NCI-H2029 (cell line): ENCODE results near the gene GFRA3.
A peak's percentile ranks its signal among the peaks of the same experiment; 100 is the strongest.
"Not testable (repeated sequence)": the region's sequence is repeated elsewhere in the genome, so short reads cannot be mapped to it uniquely, and the experiment has no call there.

Experiments
- DNase-seq: peaks from one replicate; lab custom pipeline; 2025; lab: John Stamatoyannopoulos, UW

Gene GFRA3

GRCh38 chr5:138274189-138274853 is at the start of gene GFRA3:
GFRA3 (minus strand) TSS chr5:138274621; CDS start chr5:138274424, 197 bp downstream.
- no peak for DNase-seq

GRCh38 chr5:138318211-138318610 is 43.8 kb upstream of the GFRA3 start:
- not testable (repeated sequence) for DNase-seq

DNA sequence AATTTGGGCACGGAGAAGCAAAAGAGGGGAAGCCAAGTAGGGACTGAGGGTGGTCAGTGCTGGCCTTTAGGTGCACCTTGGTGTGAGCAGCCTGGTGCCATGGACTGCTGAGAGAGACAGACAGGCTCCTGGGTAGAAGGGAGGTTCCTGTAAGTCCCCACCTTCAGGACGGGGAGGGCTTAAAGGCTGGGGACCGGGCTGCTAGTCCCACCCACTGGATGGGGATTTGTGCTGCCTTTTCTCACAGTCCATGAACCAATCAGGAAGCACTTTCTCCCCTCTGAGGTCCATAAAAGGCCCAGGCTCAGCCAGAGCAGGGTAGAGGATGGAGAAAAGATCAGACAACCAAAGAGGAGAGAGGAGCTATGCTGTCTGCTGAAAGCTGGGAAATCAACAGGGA is 41.9 kb upstream of the GFRA3 start:
- DNase-seq = no peak

GRCh38 chr5:138315751-138316278 is 41.4 kb upstream of the GFRA3 start:
- no peak for DNase-seq

GRCh38 chr5:138305797-138306196 is 31.4 kb upstream of the GFRA3 start:
- peak; percentile 56 for DNase-seq

GRCh38 chr5:138303372-138303771 is 29.0 kb upstream of the GFRA3 start:
- no peak for DNase-seq

DNA sequence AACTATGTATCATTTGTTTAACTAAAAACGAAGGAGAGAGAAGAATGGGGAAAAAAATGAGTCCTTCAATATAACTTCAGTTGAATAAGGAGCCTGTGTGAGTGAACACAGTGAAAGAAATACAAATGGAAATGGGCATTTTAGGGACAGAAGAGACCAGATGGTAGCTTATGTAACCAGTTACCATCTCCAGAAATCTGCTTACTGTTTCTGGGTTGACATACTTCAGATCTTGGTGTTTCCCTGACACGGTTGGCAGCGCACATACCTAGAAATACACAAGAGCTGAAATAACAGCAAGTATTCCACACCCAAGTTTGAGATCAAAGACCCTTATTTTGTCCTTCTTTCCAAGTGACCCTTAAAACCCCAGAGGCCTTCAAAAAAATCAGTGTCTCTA is 14.9 kb upstream of the GFRA3 start:
- no peak for DNase-seq

GRCh38 chr5:138287246-138287645 is 12.8 kb upstream of the GFRA3 start:
- DNase-seq = no peak

GRCh38 chr5:138282920-138283742 is 8.7 kb upstream of the GFRA3 start:
- peak; percentile 64 for DNase-seq

GRCh38 chr5:138280915-138281314 is 6.5 kb upstream of the GFRA3 start:
- no peak for DNase-seq

GRCh38 chr5:138276402-138277054 is 2.1 kb upstream of the GFRA3 start:
- DNase-seq = peak; percentile 96

DNA sequence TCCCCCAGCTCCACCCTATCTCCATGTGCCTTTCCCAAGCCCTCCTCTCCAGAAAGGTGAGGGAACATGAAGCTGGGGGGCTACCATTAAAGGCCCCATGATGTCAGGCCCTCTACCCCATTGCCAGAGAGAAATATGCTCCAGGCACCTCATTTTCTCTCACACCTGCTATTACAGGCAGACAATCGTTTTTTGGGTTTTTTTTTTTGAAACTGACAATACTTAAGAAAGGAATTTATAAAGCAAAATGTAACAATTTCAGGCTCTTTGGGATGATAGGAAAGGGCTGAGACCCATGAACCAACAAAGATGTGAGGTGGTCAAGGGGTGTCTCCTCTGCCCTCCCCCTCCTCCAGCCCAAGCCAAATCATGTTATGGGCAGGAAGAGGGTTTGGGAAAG is 1.5 kb upstream of the GFRA3 start:
- DNase-seq = no peak

- no peak for DNase-seq
Measured at GRCh38 chr5:138275379-138275782, 960 bp upstream of the GFRA3 start.

GRCh38 chr5:138273834-138274188 is 610 bp downstream of the GFRA3 start:
- no peak for DNase-seq

DNA sequence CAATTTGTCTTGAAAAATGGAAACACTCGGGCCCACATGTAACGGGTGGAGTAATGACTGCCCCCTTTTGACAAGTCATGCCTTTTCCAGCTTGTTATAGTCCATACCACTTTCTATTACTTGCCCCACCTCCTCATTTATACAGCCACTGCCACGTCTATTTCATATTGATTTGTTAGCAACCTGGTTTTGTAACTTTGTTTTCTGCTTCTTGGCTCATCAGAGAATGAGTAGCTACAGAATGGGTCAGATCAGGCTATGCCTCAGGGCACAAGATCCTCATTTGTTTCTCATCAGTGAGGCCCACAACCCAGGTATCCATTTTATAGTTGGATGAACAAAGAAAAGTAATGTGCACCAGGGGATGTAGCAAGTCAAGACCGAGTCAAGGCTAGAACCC is 1.7 kb downstream of the GFRA3 start:
- DNase-seq = no peak

DNA sequence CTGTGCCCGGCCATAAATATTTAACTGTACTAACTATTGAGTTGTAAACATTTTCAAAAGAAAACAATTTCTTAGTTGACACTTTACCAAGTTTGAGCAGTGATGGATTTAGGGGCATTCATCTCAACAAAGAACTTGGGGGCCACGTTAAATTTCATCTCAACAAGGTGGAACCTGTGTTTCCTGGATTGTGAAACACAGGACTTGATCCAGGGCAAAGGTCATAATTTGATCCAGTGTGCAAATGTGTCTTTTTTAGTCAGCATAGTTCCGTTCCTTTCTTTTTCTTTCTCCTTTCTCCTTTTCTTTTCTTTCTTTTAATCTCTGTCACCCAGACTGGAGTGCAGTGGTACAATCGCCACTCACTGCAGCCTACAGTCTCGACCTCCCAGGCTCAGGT is 3.1 kb downstream of the GFRA3 start:
- DNase-seq = no peak

- DNase-seq = no peak
Measured at GRCh38 chr5:138264183-138264582, 10.2 kb downstream of the GFRA3 start.

DNA sequence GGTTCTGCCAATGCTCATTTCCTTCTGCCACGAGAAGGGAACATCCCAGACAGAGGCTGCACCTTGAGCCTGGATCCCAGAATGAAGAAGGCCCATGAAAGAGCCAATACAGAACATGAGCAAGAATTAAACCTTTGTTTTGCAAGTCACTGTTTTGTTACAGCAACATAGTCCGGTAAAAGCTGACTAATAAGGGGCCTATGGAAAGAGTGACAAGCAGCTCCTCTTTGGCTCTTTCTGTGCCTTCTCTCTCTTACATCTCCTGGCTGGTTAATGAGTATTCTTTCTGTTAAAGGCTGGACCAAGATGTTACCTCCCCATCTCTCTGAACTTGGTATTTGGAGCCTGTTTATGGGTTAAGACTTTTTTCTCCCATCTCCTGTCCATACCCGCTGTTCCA is 10.8 kb downstream of the GFRA3 start:
- DNase-seq = no peak

- no peak for DNase-seq
Measured at GRCh38 chr5:138258704-138259292, 15.6 kb downstream of the GFRA3 start.

GRCh38 chr5:138257583-138257982 is 16.8 kb downstream of the GFRA3 start:
- no peak for DNase-seq

GRCh38 chr5:138252944-138253343 is 21.5 kb downstream of the GFRA3 start:
- no peak for DNase-seq

GRCh38 chr5:138247800-138248199 is 26.6 kb downstream of the GFRA3 start:
- not testable (repeated sequence) for DNase-seq
